Type B pancreatic cell (in vitro differentiated cells): ENCODE data around the gene GPAM. TPM values are rescaled to one million over a fixed set of nuclear protein-coding genes. Genes with fewer than 3 reads are reported as not detected.
"Not testable (repeated sequence)": the region's sequence is repeated elsewhere in the genome, so short reads cannot be mapped to it uniquely, and the experiment has no call there.

Experiments used
- DNase-seq: peaks from one replicate; pipeline ENCODE4 v3.0.0; 2021; ENCODE audit warnings: mixed read lengths; ENCODE audit not compliant: unreplicated experiment; ENCODE audit errors: extremely low spot score
- H3K27ac Mint-ChIP-seq: 2 replicates; pipeline ENCODE4 v1.8.0; 2021; ENCODE audit warnings: mild to moderate bottlenecking, mixed read lengths
- H3K27me3 Mint-ChIP-seq: 2 replicates; pipeline ENCODE4 v1.8.0; 2021; ENCODE audit warnings: mixed read lengths
- H3K36me3 Mint-ChIP-seq: 2 replicates; pipeline ENCODE4 v1.8.0; 2021; ENCODE audit warnings: mixed read lengths
- H3K4me1 Mint-ChIP-seq: one replicate; pipeline ENCODE4 v1.8.0; 2021; ENCODE audit warnings: mixed read lengths; ENCODE audit not compliant: unreplicated experiment
- H3K4me3 Mint-ChIP-seq: 2 replicates; pipeline ENCODE4 v1.8.0; 2021; ENCODE audit warnings: mild to moderate bottlenecking, mixed read lengths
- H3K9me3 Mint-ChIP-seq: 2 replicates; pipeline ENCODE4 v1.8.0; 2021; ENCODE audit warnings: mixed read lengths
- total RNA-seq: library from RNA; stranded (reverse); gene quantifications from 2 replicates; pipeline ENCODE4 v1.2.1, GENCODE V29; 2021; ENCODE audit warnings: low replicate concordance
- TF ChIP-seq, protein P1 (sequence below): fragments of 200-600 bp; sonication (generic); conservative IDR thresholded peaks from 2 replicates; pipeline ENCODE4 v1.5.0; 2021; ENCODE audit warnings: antibody characterized with exemption, mild to moderate bottlenecking

Gene GPAM
- total RNA-seq, 1 donor from 2014 or later = 24.1 TPM

DNA sequence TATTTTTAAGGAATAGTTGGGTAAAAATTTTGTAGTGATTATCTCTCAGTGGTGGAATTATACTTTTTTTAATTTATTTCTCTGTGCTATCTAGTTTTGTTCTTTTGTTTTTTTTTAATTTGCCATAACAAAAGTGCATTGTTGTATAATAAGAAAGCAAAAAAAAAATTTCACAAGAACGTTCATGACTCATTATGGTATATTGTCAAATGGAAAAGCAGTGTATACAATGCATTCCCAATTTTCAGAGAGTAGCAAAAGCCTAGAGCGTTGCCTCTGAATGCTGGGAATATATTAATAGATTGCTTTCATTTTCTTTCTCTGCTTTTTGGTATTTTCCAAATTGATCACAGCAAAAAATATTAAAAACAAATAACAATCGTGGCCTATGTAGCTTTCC, 46.3 kb upstream of the GPAM start:
- TF ChIP-seq, protein P1, sequence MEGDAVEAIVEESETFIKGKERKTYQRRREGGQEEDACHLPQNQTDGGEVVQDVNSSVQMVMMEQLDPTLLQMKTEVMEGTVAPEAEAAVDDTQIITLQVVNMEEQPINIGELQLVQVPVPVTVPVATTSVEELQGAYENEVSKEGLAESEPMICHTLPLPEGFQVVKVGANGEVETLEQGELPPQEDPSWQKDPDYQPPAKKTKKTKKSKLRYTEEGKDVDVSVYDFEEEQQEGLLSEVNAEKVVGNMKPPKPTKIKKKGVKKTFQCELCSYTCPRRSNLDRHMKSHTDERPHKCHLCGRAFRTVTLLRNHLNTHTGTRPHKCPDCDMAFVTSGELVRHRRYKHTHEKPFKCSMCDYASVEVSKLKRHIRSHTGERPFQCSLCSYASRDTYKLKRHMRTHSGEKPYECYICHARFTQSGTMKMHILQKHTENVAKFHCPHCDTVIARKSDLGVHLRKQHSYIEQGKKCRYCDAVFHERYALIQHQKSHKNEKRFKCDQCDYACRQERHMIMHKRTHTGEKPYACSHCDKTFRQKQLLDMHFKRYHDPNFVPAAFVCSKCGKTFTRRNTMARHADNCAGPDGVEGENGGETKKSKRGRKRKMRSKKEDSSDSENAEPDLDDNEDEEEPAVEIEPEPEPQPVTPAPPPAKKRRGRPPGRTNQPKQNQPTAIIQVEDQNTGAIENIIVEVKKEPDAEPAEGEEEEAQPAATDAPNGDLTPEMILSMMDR = no peak
- Mint-ChIP-seq H3K4me3 (no peak overlapping the region), H3K9me3 (no peaks in the 10 kb centered on the region), H3K27me3 (no peaks in the 10 kb centered on the region), H3K27ac (no peak overlapping the region), H3K4me1 (peaks cover 22% of the 10 kb centered on the region), H3K36me3 (no peaks in the 10 kb centered on the region)
- no peak for DNase-seq

GRCh38 chr10:112229096-112229495, 45.5 kb upstream of the GPAM start:
- peaks cover 19% of the 10 kb centered on the region for H3K4me1 Mint-ChIP-seq
- no peak for DNase-seq
- H3K4me3 Mint-ChIP-seq = no peak overlapping the region
- H3K27me3 Mint-ChIP-seq = no peaks in the 10 kb centered on the region
- no peaks in the 10 kb centered on the region for H3K36me3 Mint-ChIP-seq
- TF ChIP-seq, protein P1 = no peak
- H3K27ac Mint-ChIP-seq = no peak overlapping the region
- H3K9me3 Mint-ChIP-seq = no peaks in the 10 kb centered on the region

DNA sequence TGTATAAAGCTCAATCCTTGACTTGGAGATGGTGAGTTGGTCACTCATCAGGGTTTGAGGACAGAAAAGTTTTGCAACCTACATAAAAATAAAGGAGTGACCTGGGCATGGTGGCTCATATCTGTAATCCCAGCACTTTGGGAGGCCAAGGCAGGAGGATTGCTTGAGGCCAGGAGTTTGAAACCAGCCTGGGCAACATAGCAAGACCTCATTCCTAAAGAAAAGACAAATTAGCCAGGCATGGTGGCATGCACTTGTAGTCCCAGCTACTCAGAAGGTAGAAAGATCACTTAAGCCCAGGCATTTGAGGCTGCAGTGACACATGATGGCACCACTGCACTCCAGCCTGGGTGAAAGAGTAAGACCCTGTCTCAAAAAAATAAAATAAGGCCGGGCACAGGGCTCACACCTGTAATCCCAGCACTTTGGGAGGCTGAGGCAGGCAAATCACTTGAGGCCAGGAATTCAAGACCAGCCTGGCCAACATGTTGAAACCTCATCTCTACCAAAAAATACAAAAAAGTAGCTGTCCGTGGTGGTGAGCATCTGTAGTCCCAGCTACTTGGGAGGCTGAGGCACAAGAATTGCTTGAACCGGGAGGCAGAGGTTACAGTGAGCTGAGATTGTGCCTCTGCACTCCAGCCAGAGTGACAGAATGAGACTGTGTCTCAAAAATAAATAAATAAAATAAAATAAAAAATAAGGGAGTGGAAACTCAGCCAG, 45.0 kb upstream of the GPAM start:
- not testable (repeated sequence) for H3K27me3 Mint-ChIP-seq, H3K4me3 Mint-ChIP-seq, H3K36me3 Mint-ChIP-seq, DNase-seq, H3K27ac Mint-ChIP-seq, H3K9me3 Mint-ChIP-seq
- peaks cover 19% of the 10 kb centered on the region for H3K4me1 Mint-ChIP-seq

DNA sequence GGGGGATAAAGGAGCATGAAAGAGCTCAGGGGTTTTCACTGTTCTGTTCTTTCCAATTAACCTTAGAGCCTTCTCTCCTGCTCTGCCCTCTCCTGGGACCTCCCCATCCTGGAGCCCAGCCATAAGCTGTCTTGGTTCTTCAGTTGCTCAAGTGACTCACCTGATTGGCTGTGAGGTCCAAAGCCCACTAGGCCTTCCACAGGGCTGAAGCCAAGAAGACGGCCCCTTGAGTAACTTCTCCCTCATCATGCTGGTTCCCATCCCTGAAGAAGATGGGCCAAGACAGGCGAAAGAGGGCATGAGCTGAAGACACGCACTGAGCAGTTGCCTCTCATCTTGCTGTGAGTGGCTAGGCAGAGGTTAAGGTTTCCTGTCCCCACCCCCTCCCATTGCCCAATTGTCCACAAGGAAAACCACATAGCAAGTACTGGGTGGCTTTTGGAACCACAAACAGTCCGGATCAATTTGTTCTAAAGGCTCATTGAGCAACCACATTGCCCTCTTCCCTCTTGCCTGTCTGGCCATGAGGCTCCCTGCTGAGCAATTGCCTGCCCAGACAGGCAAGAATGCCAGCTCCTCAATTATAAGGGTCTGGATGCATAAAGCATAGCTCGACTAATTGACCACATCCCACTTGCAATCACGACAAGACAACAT, 43.9 kb upstream of the GPAM start:
- Mint-ChIP-seq H3K27me3 (no peaks in the 10 kb centered on the region), H3K9me3 (no peaks in the 10 kb centered on the region), H3K27ac (no peak overlapping the region), H3K4me1 (peaks cover 12% of the 10 kb centered on the region), H3K36me3 (no peaks in the 10 kb centered on the region), H3K4me3 (no peak overlapping the region)
- no peak for DNase-seq
- TF ChIP-seq, protein P1 = no peak

GRCh38 chr10:112226439-112227248, 43.1 kb upstream of the GPAM start:
- no peak for DNase-seq
- Mint-ChIP-seq H3K9me3 (no peaks in the 10 kb centered on the region), H3K4me3 (no peak overlapping the region), H3K4me1 (peaks cover 4% of the 10 kb centered on the region), H3K36me3 (no peaks in the 10 kb centered on the region), H3K27ac (no peak overlapping the region), H3K27me3 (no peaks in the 10 kb centered on the region)
- TF ChIP-seq, protein P1 = no peak
